Heart left ventricle (tissue), 13 donors: Measurements from ENCODE around the gene SLC17A5.
"Not testable (repeated sequence)": the region's sequence is repeated elsewhere in the genome, so short reads cannot be mapped to it uniquely, and the experiment has no call there.

ENCODE experiments used
- CTCF ChIP-seq, 12 donors: fragments of 200-600 bp; sonication (generic) in 4 of 12; IDR thresholded peaks; one replicate each; pipeline versions ENCODE4 v1.5.0 to v1.8.0; 2018 to 2022; ENCODE audit warnings: antibody characterized with exemption in 12 of 12, mild to moderate bottlenecking in 5 of 12
- POLR2A ChIP-seq, 2 donors: fragments of 450-650 bp; IDR thresholded peaks; one replicate each; pipeline ENCODE4 v1.6.1; 2017; ENCODE audit warnings: antibody characterized with exemption in 2 of 2, mild to moderate bottlenecking in 2 of 2, moderate library complexity in 2 of 2
- donor health status: ischemic (EF 13 %, LVEDD 7.1; RV severe dilation, severe dysfunction).
- donor health status: DM: no; HTN: yes; CAD: no.
- donor health status: DM: no; HTN: no; CAD: no.
- donor health status: ischemic (EF 25% LVEDD 6.9; RV normal size, moderate dysfunction).
- donor health status: ischemic (EF 25% LVEDD 5.7; RV mildly dilated, moderate dysfunction).
- donor health status: ischemic (EF 35%, LVEDD 5.7; RV mildly dilated, moderate dysfunction).
- donor health status: nonischemic (EF 11% LVEDD 7.7; RV severe dilation, severe dysfunction).
- donor health status: DM: yes; HTN: yes; CAD: no.
- donor health status: PGD.
- donor health status: ischemic (EF 29% LVEDD 5.4; RV normal size, mild dysfunction).
- donor health status: nonischemic (EF 23%, LVEDD 6.1; RV moderate dilation, normal function).

GRCh38 chr6:73572531-73572930, 81.3 kb downstream of the SLC17A5 start:
- not testable (repeated sequence) for TF ChIP-seq CTCF, POLR2A (IDR thresholded peaks at IDR 0.05)
